Endodermal cell (in vitro differentiated cells): ENCODE measurements around the gene DERL2. TPM values are rescaled to one million over a fixed set of nuclear protein-coding genes. Genes with fewer than 3 reads are reported as not detected.
"Not testable (repeated sequence)": the region's sequence is repeated elsewhere in the genome, so short reads cannot be mapped to it uniquely, and the experiment has no call there.

Experiments used
- DNase-seq: peaks from one replicate; pipeline ENCODE4 v3.0.0-alpha.2; 2017
- H3K27ac ChIP-seq: 2 replicates; pipeline ENCODE4 v1.5.1; 2013; ENCODE audit warnings: mild to moderate bottlenecking, low read depth, low read length, moderate library complexity
- H3K27me3 ChIP-seq: 2 replicates; pipeline ENCODE4 v1.6.1; 2013; ENCODE audit warnings: mild to moderate bottlenecking, low read length, moderate library complexity; ENCODE audit not compliant: insufficient read depth, control insufficient read depth, poor library complexity, severe bottlenecking
- H3K36me3 ChIP-seq: 2 replicates; pipeline ENCODE4 v1.7.0; 2013; ENCODE audit warnings: mild to moderate bottlenecking, low read length, moderate library complexity; ENCODE audit not compliant: control insufficient read depth, insufficient read depth
- H3K4me1 ChIP-seq: one replicate; pipeline ENCODE4 v1.7.0; 2013; ENCODE audit warnings: low read length; ENCODE audit not compliant: control insufficient read depth, insufficient read depth
- H3K4me3 ChIP-seq: 2 replicates; pipeline ENCODE4 v1.5.1; 2013; ENCODE audit warnings: mild to moderate bottlenecking, low read length, moderate library complexity
- H3K9ac ChIP-seq: 2 replicates; pipeline ENCODE4 v1.6.1; 2013; ENCODE audit warnings: mild to moderate bottlenecking, low read length, moderate library complexity; ENCODE audit not compliant: poor library complexity, severe bottlenecking; ENCODE audit errors: extremely low read depth
- H3K9me3 ChIP-seq: 2 replicates; pipeline ENCODE4 v1.6.1; 2013; ENCODE audit warnings: mild to moderate bottlenecking, low read length, moderate library complexity; ENCODE audit not compliant: control insufficient read depth
- H3K27ac Mint-ChIP-seq: 2 replicates; pipeline ENCODE4 v1.8.0; 2020; ENCODE audit warnings: mixed read lengths
- H3K27me3 Mint-ChIP-seq: 2 replicates; pipeline ENCODE4 v1.8.0; 2021; ENCODE audit warnings: mild to moderate bottlenecking, mixed read lengths; ENCODE audit not compliant: insufficient read depth
- H3K36me3 Mint-ChIP-seq: 2 replicates; pipeline ENCODE4 v1.8.0; 2020; ENCODE audit warnings: low read depth, mixed read lengths
- H3K4me1 Mint-ChIP-seq: 2 replicates; pipeline ENCODE4 v1.8.0; 2020; ENCODE audit warnings: mixed read lengths
- H3K4me3 Mint-ChIP-seq: 2 replicates; pipeline ENCODE4 v1.8.0; 2020; ENCODE audit warnings: mild to moderate bottlenecking, moderate library complexity, mixed read lengths
- H3K9me3 Mint-ChIP-seq: 2 replicates; pipeline ENCODE4 v1.8.0; 2020; ENCODE audit warnings: mild to moderate bottlenecking, mixed read lengths
- CTCF ChIP-seq: fragments of 200-600 bp; sonication (generic); conservative IDR thresholded peaks from 2 replicates; pipeline ENCODE4 v1.5.0; 2021; ENCODE audit warnings: antibody characterized with exemption, mild to moderate bottlenecking
- WGBS, 2 experiments: methylation state at CpG; one replicate each; pipeline versions ENCODE4 v1.1.5 to v1.1.7; 2013; ENCODE audit warnings: missing lambda C conversion rate in 2 of 2, mixed read lengths in 1 of 2; ENCODE audit not compliant: insufficient coverage in 1 of 2, insufficient read length in 1 of 2; 5-methylcytosine and 5-hydroxymethylcytosine counted together
- total RNA-seq, 2 donors: library from RNA; stranded (reverse); fragmentation: NEBNext Ultra II Directional in 1 of 2; extraction: Animal tissue kit (Norgen Biotek cat#: 25700) in 1 of 2; gene quantifications; 2 replicates in 1 of 2; 3 replicates in 1 of 2; pipeline ENCODE4 v1.2.1, GENCODE V29; 2021

DERL2 gene
- total RNA-seq, 2 donors from 2014 or later, result 68.0 to 75.1 TPM

DNA sequence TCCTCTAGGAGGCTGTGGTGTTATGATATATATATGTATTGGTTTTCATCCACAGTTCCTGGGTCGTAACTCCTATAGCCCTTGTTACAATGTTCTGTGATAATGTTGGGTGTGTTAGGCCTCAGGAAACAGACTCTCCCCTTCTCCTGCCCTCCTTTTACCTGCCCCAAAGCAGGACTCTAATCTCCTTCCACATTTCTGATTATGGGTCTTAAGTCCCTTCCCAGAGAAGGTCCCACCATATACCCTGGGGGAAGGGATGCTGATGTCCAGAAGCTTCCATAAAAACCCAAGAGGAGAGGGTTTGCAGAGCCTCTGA lies 46.6 kb downstream of the DERL2 start:
- H3K27me3 Mint-ChIP-seq, result no peaks in the 10 kb centered on the region
- TF ChIP-seq CTCF, result peak; percentile 64
- peak overlapping the region; percentile 73 for H3K4me3 Mint-ChIP-seq
- WGBS, 2 experiments, result no CpG with 5 or more reads among the region's 1 CpG
- no peak for DNase-seq
- H3K4me1 Mint-ChIP-seq, result peaks cover 12% of the 10 kb centered on the region
- H3K36me3 Mint-ChIP-seq, result peaks cover 42% of the 10 kb centered on the region
- Histone ChIP-seq H3K36me3 (peaks cover 49% of the 10 kb centered on the region), H3K27ac (peak overlapping the region; percentile 52), H3K9me3 (no peaks in the 10 kb centered on the region), H3K27me3 (no peaks in the 10 kb centered on the region), H3K9ac (no peak overlapping the region), H3K4me3 (peak overlapping the region; percentile 99), H3K4me1 (no peaks in the 10 kb centered on the region)
- H3K27ac Mint-ChIP-seq, result peak overlapping the region; percentile 28
- H3K9me3 Mint-ChIP-seq, result no peaks in the 10 kb centered on the region

DNA sequence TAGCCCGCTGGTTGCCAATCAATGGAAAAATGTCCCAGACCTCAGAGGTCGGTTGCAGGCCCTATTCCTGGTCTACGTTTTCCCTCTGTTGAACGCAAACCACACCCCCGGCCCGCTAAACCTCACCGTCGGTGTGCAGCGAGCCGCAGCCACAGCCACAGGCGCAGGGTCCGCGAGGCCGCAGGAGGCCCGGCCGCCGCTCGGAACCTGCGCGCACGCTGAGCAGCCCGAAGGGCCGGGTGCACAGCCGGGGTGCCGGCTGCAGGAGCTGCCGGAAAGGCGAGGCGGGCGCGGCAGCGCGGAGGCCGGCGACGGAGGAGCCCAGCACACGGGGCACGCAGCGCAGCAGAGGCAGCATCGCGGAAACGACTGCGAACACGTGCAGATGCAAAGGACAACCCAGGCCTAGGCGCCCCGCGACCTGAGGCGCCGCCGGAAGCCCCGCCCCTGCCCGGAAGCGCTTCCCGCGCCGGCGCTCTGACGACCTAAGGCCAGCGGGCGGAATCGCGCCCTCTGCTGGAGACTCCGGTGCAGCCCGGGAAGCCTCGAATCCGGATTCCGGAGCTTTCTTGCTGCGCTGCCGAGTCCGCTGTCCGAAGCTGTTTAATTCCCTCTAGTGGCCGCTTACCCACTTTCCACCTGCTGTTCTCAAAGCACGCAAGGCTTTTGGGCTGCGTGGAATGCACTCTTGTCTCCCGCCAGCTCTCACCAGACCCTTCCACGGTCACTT lies 47.1 kb downstream of the DERL2 start, which contains the start of gene C1QBP:
Gene C1QBP (minus strand): TSS at position 440 of the 730 bp plus-strand sequence. CDS start 82 bp downstream, at position 358.
- Mint-ChIP-seq H3K36me3 (peaks cover 41% of the 10 kb centered on the region), H3K4me1 (peaks cover 12% of the 10 kb centered on the region), H3K4me3 (peak within 1 kb of the TSS; percentile 73), H3K9me3 (no peaks in the 10 kb centered on the region), H3K27ac (peak within 1 kb of the TSS; percentile 79), H3K27me3 (no peaks in the 10 kb centered on the region)
- H3K9ac ChIP-seq, result peak within 1 kb of the TSS; percentile 85
- WGBS, 2 experiments, result 0% methylated on average over 25 to 75 of the region's 75 CpGs
- peak within 1 kb of the TSS; percentile 99 for H3K4me3 ChIP-seq
- no peaks in the 10 kb centered on the region for H3K27me3 ChIP-seq
- no peaks in the 10 kb centered on the region for H3K9me3 ChIP-seq
- no peaks in the 10 kb centered on the region for H3K4me1 ChIP-seq
- peaks cover 48% of the 10 kb centered on the region for H3K36me3 ChIP-seq
- TF ChIP-seq CTCF, result peak; percentile 99
- H3K27ac ChIP-seq, result peak within 1 kb of the TSS; percentile 52
- peak; percentile 99 for DNase-seq

- Histone ChIP-seq H3K4me1 (no peaks in the 10 kb centered on the region), H3K9me3 (no peaks in the 10 kb centered on the region), H3K4me3 (peak overlapping the region; percentile 99), H3K9ac (peak overlapping the region; percentile 85), H3K36me3 (peaks cover 50% of the 10 kb centered on the region), H3K27me3 (no peaks in the 10 kb centered on the region), H3K27ac (no peak overlapping the region)
- H3K4me3 Mint-ChIP-seq, result peak overlapping the region; percentile 73
- H3K4me1 Mint-ChIP-seq, result peaks cover 12% of the 10 kb centered on the region
- no peaks in the 10 kb centered on the region for H3K9me3 Mint-ChIP-seq
- no peaks in the 10 kb centered on the region for H3K27me3 Mint-ChIP-seq
- WGBS, 2 experiments, result 54 to 66% methylated on average over 4 to 5 of the region's 5 CpGs
- DNase-seq, result no peak
- H3K27ac Mint-ChIP-seq, result peak overlapping the region; percentile 79
- peaks cover 44% of the 10 kb centered on the region for H3K36me3 Mint-ChIP-seq
- no peak for TF ChIP-seq CTCF
These were observed 48.2 kb downstream of the DERL2 start for GRCh38 chr17:5437721-5438317.

GRCh38 chr17:5435781-5436315 lies 50.1 kb downstream of the DERL2 start:
- H3K27me3 Mint-ChIP-seq, H3K9ac ChIP-seq, H3K27ac Mint-ChIP-seq, DNase-seq, H3K27ac ChIP-seq, H3K4me3 Mint-ChIP-seq, H3K4me3 ChIP-seq, H3K9me3 ChIP-seq, H3K9me3 Mint-ChIP-seq, H3K27me3 ChIP-seq, H3K4me1 ChIP-seq: not testable (repeated sequence)
- peaks cover 58% of the 10 kb centered on the region for H3K36me3 Mint-ChIP-seq
- 93 to 97% methylated on average over 2 to 8 of the region's 12 CpGs for WGBS, 2 experiments
- peaks cover 63% of the 10 kb centered on the region for H3K36me3 ChIP-seq
- H3K4me1 Mint-ChIP-seq, result peaks cover 12% of the 10 kb centered on the region
